ENCODE data around the gene ACAD11. TPM values are rescaled to one million over a fixed set of nuclear protein-coding genes. Genes with fewer than 3 reads are reported as not detected.
A peak's percentile ranks its signal among the peaks of the same experiment; 100 is the strongest.

The ACAD11 gene
- total and polyA plus RNA-seq, 9 of the 15 experiments (the other 6 are each of a cell fraction or from before 2014, with no cell fraction given) = 1.3 to 8.4 (median 4.0) TPM

DNA sequence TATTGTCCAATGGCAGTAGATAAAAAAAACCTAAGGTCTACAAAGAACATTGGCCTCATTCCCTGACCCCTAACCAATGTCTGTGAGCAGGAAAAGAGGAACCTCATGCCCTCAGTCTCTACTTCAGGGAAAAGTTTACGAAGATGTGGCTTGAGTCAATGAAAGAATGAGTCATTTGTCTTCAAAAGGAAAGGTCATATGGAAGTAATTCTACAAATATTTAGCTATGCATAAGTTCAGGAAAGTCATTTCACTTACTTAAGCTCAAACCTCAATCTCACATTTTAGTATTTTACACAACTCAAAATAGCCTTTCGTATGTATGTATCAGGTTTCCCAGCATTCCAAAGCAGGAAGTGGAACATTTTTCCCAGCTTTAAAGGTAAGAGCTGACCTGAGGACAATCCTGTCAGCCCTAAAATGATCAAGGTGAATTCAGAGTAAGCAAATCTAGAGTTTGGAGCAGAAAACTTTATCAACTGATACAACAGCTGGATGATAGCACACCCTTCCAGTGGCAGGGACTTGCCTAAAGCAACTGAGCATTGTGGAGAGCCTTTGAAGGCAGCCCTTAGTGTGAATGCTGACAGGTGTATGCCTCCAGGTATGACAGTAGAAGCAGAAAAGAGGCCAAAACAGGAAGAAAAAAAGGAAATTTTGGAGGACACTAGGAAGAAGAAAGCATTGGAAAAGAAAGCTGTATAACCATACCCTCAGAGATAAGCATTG is 116.4 kb downstream of the ACAD11 start (continued):
- TF ChIP-seq, protein P1, sequence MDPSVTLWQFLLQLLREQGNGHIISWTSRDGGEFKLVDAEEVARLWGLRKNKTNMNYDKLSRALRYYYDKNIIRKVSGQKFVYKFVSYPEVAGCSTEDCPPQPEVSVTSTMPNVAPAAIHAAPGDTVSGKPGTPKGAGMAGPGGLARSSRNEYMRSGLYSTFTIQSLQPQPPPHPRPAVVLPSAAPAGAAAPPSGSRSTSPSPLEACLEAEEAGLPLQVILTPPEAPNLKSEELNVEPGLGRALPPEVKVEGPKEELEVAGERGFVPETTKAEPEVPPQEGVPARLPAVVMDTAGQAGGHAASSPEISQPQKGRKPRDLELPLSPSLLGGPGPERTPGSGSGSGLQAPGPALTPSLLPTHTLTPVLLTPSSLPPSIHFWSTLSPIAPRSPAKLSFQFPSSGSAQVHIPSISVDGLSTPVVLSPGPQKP (CRISPR knock-in tag; IDR thresholded peaks at IDR 0.05) = no peak
- TF ChIP-seq, protein P2, sequence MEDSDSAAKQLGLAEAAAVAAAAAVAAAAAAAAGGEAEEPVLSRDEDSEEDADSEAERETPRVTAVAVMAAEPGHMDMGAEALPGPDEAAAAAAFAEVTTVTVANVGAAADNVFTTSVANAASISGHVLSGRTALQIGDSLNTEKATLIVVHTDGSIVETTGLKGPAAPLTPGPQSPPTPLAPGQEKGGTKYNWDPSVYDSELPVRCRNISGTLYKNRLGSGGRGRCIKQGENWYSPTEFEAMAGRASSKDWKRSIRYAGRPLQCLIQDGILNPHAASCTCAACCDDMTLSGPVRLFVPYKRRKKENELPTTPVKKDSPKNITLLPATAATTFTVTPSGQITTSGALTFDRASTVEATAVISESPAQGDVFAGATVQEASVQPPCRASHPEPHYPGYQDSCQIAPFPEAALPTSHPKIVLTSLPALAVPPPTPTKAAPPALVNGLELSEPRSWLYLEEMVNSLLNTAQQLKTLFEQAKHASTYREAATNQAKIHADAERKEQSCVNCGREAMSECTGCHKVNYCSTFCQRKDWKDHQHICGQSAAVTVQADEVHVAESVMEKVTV (CRISPR knock-in tag; IDR thresholded peaks at IDR 0.05) = no peak
- TF ChIP-seq NR2C2 (CRISPR knock-in tag; IDR thresholded peaks at IDR 0.05) (no peak), NR2C2 (tag; IDR thresholded peaks at IDR 0.05) (peak; percentile 58)

GRCh38 chr3:132542577-132542976 is 117.0 kb downstream of the ACAD11 start:
- no peak for FAIRE-seq

More at GRCh38 chr3:132542577-132542976, 117.0 kb downstream of the ACAD11 start:
- Histone ChIP-seq H3K9me3 (replicated peaks; ENCODE audit: control insufficient read depth, insufficient read depth, low read depth, low read length) (no peaks in the 10 kb centered on the region), H4K20me1 (replicated peaks; ENCODE audit: control insufficient read depth, insufficient read depth, low read length) (no peaks in the 10 kb centered on the region), H3K36me3 (ENCODE audit: control insufficient read depth, insufficient read depth, low read length) (peaks cover 2% of the 10 kb centered on the region; the same call in 1 of the 3 replicates), H3K9me1 (ENCODE audit: control insufficient read depth, insufficient read depth, low read length) (no peaks in the 10 kb centered on the region), H3K27me3 (ENCODE audit: control insufficient read depth in 2 of 2, insufficient read depth in 2 of 2, low read length in 2 of 2) (no peaks in the 10 kb centered on the region), H3K4me1 (replicated peaks in 1 of 2; ENCODE audit: control insufficient read depth in 2 of 2, insufficient read depth in 2 of 2, low read length in 2 of 2) (no peaks in the 10 kb centered on the region; a peak in 1 of 5 replicates), H3K27ac (ENCODE audit: extremely low read depth, low read depth, low read length) (no peak overlapping the region), H3K4me3 (no peak overlapping the region), H3K4me2 (ENCODE audit: insufficient read depth, low read length) (no peak overlapping the region), H3K9ac (ENCODE audit: insufficient read depth in 1 of 2, low read depth in 2 of 2, low read length in 2 of 2) (no peak overlapping the region), H3K79me2 (ENCODE audit: control insufficient read depth, insufficient read depth, low read length) (no peaks in the 10 kb centered on the region), H2AFZ (ENCODE audit: low read depth, low read length) (no peak overlapping the region)
- TF ChIP-seq ETV1 (tag; conservative IDR thresholded peaks at IDR 0.05; ENCODE audit: low read depth) = no peak
- ATAC-seq (no peak), DNase-seq (ENCODE audit: extremely low read depth in 1 of 4, low spot score in 3 of 4) (no peak)
- intact Hi-C loops (cut with micrococcal nuclease) (no loop called here), in situ Hi-C loops (cut with MboI) (loop anchor here (5.0 kb wide), 1 partner anchor 100 kb away; no protein-coding TSS in a partner anchor)
- ChIA-PET CTCF (ENCODE audit: low intra/inter-chr PET ratio) (no interaction called here), POLR2A (no interaction called here)
- BruUV-seq (replicated peaks) = no TSS peak
- 23% methylated on average over 2 of the region's 2 CpGs for WGBS (ENCODE audit: insufficient coverage, low coverage, missing lambda C conversion rate)
